Aorta (tissue), 5 donors: ENCODE measurements around the gene CTNNA2. TPM values are rescaled to one million over a fixed set of nuclear protein-coding genes. Genes with fewer than 3 reads are reported as not detected.

Source experiments
- ATAC-seq: fragments of 200-7000 bp; cut with Tn5 transposase; one replicate; pipeline ENCODE4 v1.9.1; 2022; ENCODE audit warnings: moderate library complexity; ENCODE audit not compliant: low FRiP score
- DNase-seq, 2 donors: peaks; one replicate each; pipeline ENCODE4 v3.0.0-alpha.2; 2020
- H3K27ac ChIP-seq, 2 donors: one replicate each; pipeline ENCODE4 v1.5.1; 2013; ENCODE audit warnings: low read length in 2 of 2, mild to moderate bottlenecking in 2 of 2, moderate library complexity in 2 of 2, control low read depth in 1 of 2, inconsistent platforms in 1 of 2, low read depth in 1 of 2
- H3K27me3 ChIP-seq, 2 donors: one replicate each; pipeline ENCODE4 v1.6.1; 2013; ENCODE audit warnings: control low read depth in 1 of 2, low read length in 1 of 2, mild to moderate bottlenecking in 1 of 2, moderate library complexity in 1 of 2; ENCODE audit not compliant: insufficient read depth in 2 of 2, control insufficient read depth in 1 of 2
- H3K36me3 ChIP-seq, 2 donors: one replicate each; pipeline ENCODE4 v1.6.1; 2013; ENCODE audit warnings: control low read depth in 1 of 2, low read length in 1 of 2, mild to moderate bottlenecking in 1 of 2; ENCODE audit not compliant: insufficient read depth in 2 of 2, control insufficient read depth in 1 of 2
- H3K4me1 ChIP-seq, 2 donors: one replicate each; pipeline ENCODE4 v1.6.1; 2013; ENCODE audit warnings: low read length in 2 of 2, control low read depth in 1 of 2, mild to moderate bottlenecking in 1 of 2, moderate library complexity in 1 of 2; ENCODE audit not compliant: insufficient read depth in 2 of 2, control insufficient read depth in 1 of 2
- H3K4me3 ChIP-seq, 2 donors: one replicate each; pipeline ENCODE4 v1.5.1; 2013; ENCODE audit warnings: low read length in 2 of 2, control low read depth in 1 of 2, mild to moderate bottlenecking in 1 of 2
- H3K9me3 ChIP-seq: one replicate; pipeline ENCODE4 v1.6.1; 2013; ENCODE audit warnings: mild to moderate bottlenecking, low read length; ENCODE audit not compliant: control insufficient read depth
- WGBS, 2 donors: extraction: QIAGEN DNeasy Blood & Tissue Kit; methylation state at CpG; one replicate each; pipeline ENCODE4 v1.1.7; 2013; 5-methylcytosine and 5-hydroxymethylcytosine counted together
- intact Hi-C, 2 donors: fragments of 100-400 bp; cut with DNase I; formaldehyde crosslinking; loops; one replicate each; pipeline versions ENCODE4 v1.14.2 to v1.15.0; 2022
- polyA plus RNA-seq, 2 donors: library from polyadenylated mRNA; stranded (reverse); fragments of 200-250 nt; gene quantifications; one replicate each; pipeline ENCODE4 v1.2.3, GENCODE V29; 2013
- total RNA-seq, 2 donors: library from RNA; stranded (reverse); fragmentation: NEBNext Ultra II Directional; extraction: Animal tissue kit (Norgen Biotek cat#: 25700); gene quantifications; one replicate each; pipeline ENCODE4 v1.2.1, GENCODE V29; 2021
- donor health status: healthy with polysubstance abuse.
- donor health status: Bipolar disorder and iron deficiency.
- donor health status: DM: no; HTN: no; CAD: no.
- donor health status: DM: no; HTN: no; CAD: no.
- donor health status: DM: yes; HTN: yes; CAD: no.

The CTNNA2 gene
- total and polyA plus RNA-seq, 4 donors = 0.05 to 0.12 TPM; not detected in 2

- Histone ChIP-seq H3K36me3 (no peaks in the 10 kb centered on the region), H3K27me3 (no peaks in the 10 kb centered on the region), H3K4me3 (no peak overlapping the region), H3K9me3 (no peaks in the 10 kb centered on the region), H3K27ac (no peak overlapping the region), H3K4me1 (no peaks in the 10 kb centered on the region)
- ATAC-seq = no peak
- intact Hi-C loops = no loop called here
- DNase-seq = no peak
Measured at GRCh38 chr2:80501874-80502624, 989.2 kb downstream of the CTNNA2 start.

- Histone ChIP-seq H3K36me3 (no peaks in the 10 kb centered on the region), H3K9me3 (no peaks in the 10 kb centered on the region), H3K27ac (no peak overlapping the region), H3K4me3 (no peak overlapping the region), H3K4me1 (no peaks in the 10 kb centered on the region), H3K27me3 (no peaks in the 10 kb centered on the region)
- no peak for DNase-seq
- 69 to 71% methylated on average over 1 of the region's 1 CpG for WGBS, 2 donors
- intact Hi-C loops = no loop called here
- no peak for ATAC-seq
Measured at GRCh38 chr2:80506563-80506962, 993.7 kb downstream of the CTNNA2 start.

GRCh38 chr2:80510716-80511115, 997.9 kb downstream of the CTNNA2 start:
- WGBS, 2 donors = 69 to 74% methylated on average over 3 of the region's 3 CpGs
- no peak overlapping the region for H3K4me3 ChIP-seq
- no peaks in the 10 kb centered on the region for H3K36me3 ChIP-seq
- DNase-seq = no peak
- H3K27me3 ChIP-seq = no peaks in the 10 kb centered on the region
- intact Hi-C loops = no loop called here
- no peaks in the 10 kb centered on the region for H3K4me1 ChIP-seq
- no peak overlapping the region for H3K27ac ChIP-seq
- no peak for ATAC-seq
- no peaks in the 10 kb centered on the region for H3K9me3 ChIP-seq

- no peaks in the 10 kb centered on the region for H3K4me1 ChIP-seq
- no peaks in the 10 kb centered on the region for H3K36me3 ChIP-seq
- intact Hi-C loops = no loop called here
- WGBS, 2 donors = 91 to 96% methylated on average over 3 of the region's 3 CpGs
- H3K27ac ChIP-seq = no peak overlapping the region
- H3K27me3 ChIP-seq = peaks cover 0 to 2% of the 10 kb centered on the region in 2 donors
- H3K4me3 ChIP-seq = no peak overlapping the region
- DNase-seq = no peak
- H3K9me3 ChIP-seq = no peaks in the 10 kb centered on the region
- ATAC-seq = no peak
Measured at GRCh38 chr2:80515964-80516363, 1003.1 kb downstream of the CTNNA2 start.

GRCh38 chr2:80517316-80517715, 1004.5 kb downstream of the CTNNA2 start:
- DNase-seq = no peak
- Histone ChIP-seq H3K4me1 (no peaks in the 10 kb centered on the region), H3K9me3 (no peaks in the 10 kb centered on the region), H3K27me3 (peaks cover 0 to 2% of the 10 kb centered on the region in 2 donors), H3K27ac (no peak overlapping the region), H3K36me3 (no peaks in the 10 kb centered on the region), H3K4me3 (no peak overlapping the region)
- intact Hi-C loops = no loop called here
- ATAC-seq = no peak
- 45 to 48% methylated on average over 3 of the region's 3 CpGs for WGBS, 2 donors

GRCh38 chr2:80519121-80519643, 1006.3 kb downstream of the CTNNA2 start:
- no peak overlapping the region for H3K4me3 ChIP-seq
- DNase-seq (no peak), ATAC-seq (no peak)
- H3K27me3 ChIP-seq = peaks cover 0 to 2% of the 10 kb centered on the region in 2 donors
- H3K9me3 ChIP-seq = no peaks in the 10 kb centered on the region
- WGBS, 2 donors = 65 to 77% methylated on average over 3 of the region's 3 CpGs
- no peak overlapping the region for H3K27ac ChIP-seq
- H3K4me1 ChIP-seq = no peaks in the 10 kb centered on the region
- no peaks in the 10 kb centered on the region for H3K36me3 ChIP-seq
- intact Hi-C loops = no loop called here

- DNase-seq (no peak), ATAC-seq (no peak)
- Histone ChIP-seq H3K9me3 (no peaks in the 10 kb centered on the region), H3K27me3 (peaks cover 0 to 2% of the 10 kb centered on the region in 2 donors), H3K27ac (no peak overlapping the region), H3K4me3 (no peak overlapping the region), H3K36me3 (no peaks in the 10 kb centered on the region), H3K4me1 (no peaks in the 10 kb centered on the region)
- intact Hi-C loops = no loop called here
- 85 to 86% methylated on average over 1 of the region's 1 CpG for WGBS, 2 donors
Measured at GRCh38 chr2:80519699-80520291, 1006.9 kb downstream of the CTNNA2 start.

- Histone ChIP-seq H3K36me3 (no peaks in the 10 kb centered on the region), H3K4me3 (no peak overlapping the region), H3K27ac (no peak overlapping the region), H3K9me3 (no peaks in the 10 kb centered on the region), H3K27me3 (no peaks in the 10 kb centered on the region), H3K4me1 (no peaks in the 10 kb centered on the region)
- ATAC-seq (no peak), DNase-seq (no peak)
- intact Hi-C loops = no loop called here
- 67 to 86% methylated on average over 2 of the region's 2 CpGs for WGBS, 2 donors
Measured at GRCh38 chr2:80525152-80525551, 1012.3 kb downstream of the CTNNA2 start.

- DNase-seq (no peak), ATAC-seq (no peak)
- 71 to 73% methylated on average over 3 of the region's 3 CpGs for WGBS, 2 donors
Measured at GRCh38 chr2:80527119-80527518, 1014.3 kb downstream of the CTNNA2 start.

More at GRCh38 chr2:80527119-80527518, 1014.3 kb downstream of the CTNNA2 start:
- Histone ChIP-seq H3K36me3 (no peaks in the 10 kb centered on the region), H3K27ac (no peak overlapping the region), H3K27me3 (no peaks in the 10 kb centered on the region), H3K4me1 (no peaks in the 10 kb centered on the region), H3K9me3 (no peaks in the 10 kb centered on the region), H3K4me3 (no peak overlapping the region)
- intact Hi-C loops = no loop called here
